K562 (cell line): ENCODE data around the gene ZNF648.

Experiments used
- CHD7 ChIP-seq: fragments of 200-600 bp; sonication (generic); IDR thresholded peaks from one replicate; pipeline ENCODE4 v1.6.1; 2012; ENCODE audit warnings: mild to moderate bottlenecking, low read depth, low read length, inconsistent platforms
- CTCF ChIP-seq, 3 experiments: IDR thresholded peaks in 2 of 3; conservative IDR thresholded peaks in 1 of 3; 2 replicates each; pipeline ENCODE4 v1.5.1; 2011 to 2012; ENCODE audit warnings: low read length in 3 of 3, mild to moderate bottlenecking in 3 of 3, control low read depth in 2 of 3, improper control_type of control experiment in 1 of 3, inconsistent platforms in 1 of 3, low read depth in 1 of 3, mixed read lengths in 1 of 3, moderate library complexity in 1 of 3; ENCODE audit not compliant: insufficient read depth in 2 of 3
- EP300 ChIP-seq: IDR thresholded peaks from 2 replicates; pipeline ENCODE4 v1.6.1; 2012; ENCODE audit warnings: low read length, improper control_type of control experiment
- POU5F1 ChIP-seq: fragments of 150-350 bp; IDR thresholded peaks from 2 replicates; pipeline ENCODE4 v1.6.1; 2014; ENCODE audit warnings: borderline replicate concordance, low read length, low read depth, mild to moderate bottlenecking; ENCODE audit not compliant: partially characterized antibody
- RBM34 ChIP-seq: fragments of 200-400 bp; formaldehyde crosslinking; IDR thresholded peaks from 2 replicates; pipeline ENCODE4 v1.6.1; 2018; ENCODE audit warnings: low read length, borderline replicate concordance; ENCODE audit not compliant: insufficient read depth
- SIN3A ChIP-seq, 2 experiments: fragments of 150-350 bp in 1 of 2; IDR thresholded peaks; 2 replicates each; pipeline ENCODE4 v1.6.1; 2011 to 2016; ENCODE audit warnings: borderline replicate concordance in 2 of 2, low read depth in 2 of 2, low read length in 2 of 2, mild to moderate bottlenecking in 2 of 2, moderate library complexity in 2 of 2; ENCODE audit not compliant: control insufficient read depth in 1 of 2
- SP1 ChIP-seq: sonication (generic); formaldehyde crosslinking; IDR thresholded peaks from 2 replicates; pipeline ENCODE4 v1.8.1; 2022; ENCODE audit warnings: mild to moderate bottlenecking, missing genetic modification reagents
- TCF7 ChIP-seq: sonication (generic); IDR thresholded peaks from 2 replicates; pipeline ENCODE4 v1.6.1; 2016; ENCODE audit warnings: antibody characterized with exemption, borderline replicate concordance
- ZBTB1 ChIP-seq: sonication (generic); formaldehyde crosslinking; IDR thresholded peaks from 2 replicates; pipeline ENCODE4 v1.8.1; 2023; ENCODE audit warnings: missing genetic modification reagents, low read depth, mild to moderate bottlenecking, borderline replicate concordance
- ZNF561 ChIP-seq: fragments of 450-650 bp; formaldehyde crosslinking; conservative IDR thresholded peaks from 2 replicates; pipeline ENCODE4 v1.4.0; 2020; ENCODE audit warnings: mild to moderate bottlenecking, moderate library complexity
- ZSCAN32 ChIP-seq: fragments of 450-650 bp; formaldehyde crosslinking; IDR thresholded peaks from 2 replicates; pipeline ENCODE4 v1.4.0; 2020; ENCODE audit warnings: mild to moderate bottlenecking, moderate library complexity
- TF ChIP-seq, protein P1 (sequence below): sonication (generic); formaldehyde crosslinking; IDR thresholded peaks from 2 replicates; pipeline ENCODE4 v1.8.0; 2022; ENCODE audit warnings: mild to moderate bottlenecking, low read depth, missing genetic modification reagents
- TF ChIP-seq, protein P2 (sequence below): sonication (generic); formaldehyde crosslinking; IDR thresholded peaks from 2 replicates; pipeline ENCODE4 v1.8.1; 2022; ENCODE audit warnings: missing genetic modification reagents

DNA sequence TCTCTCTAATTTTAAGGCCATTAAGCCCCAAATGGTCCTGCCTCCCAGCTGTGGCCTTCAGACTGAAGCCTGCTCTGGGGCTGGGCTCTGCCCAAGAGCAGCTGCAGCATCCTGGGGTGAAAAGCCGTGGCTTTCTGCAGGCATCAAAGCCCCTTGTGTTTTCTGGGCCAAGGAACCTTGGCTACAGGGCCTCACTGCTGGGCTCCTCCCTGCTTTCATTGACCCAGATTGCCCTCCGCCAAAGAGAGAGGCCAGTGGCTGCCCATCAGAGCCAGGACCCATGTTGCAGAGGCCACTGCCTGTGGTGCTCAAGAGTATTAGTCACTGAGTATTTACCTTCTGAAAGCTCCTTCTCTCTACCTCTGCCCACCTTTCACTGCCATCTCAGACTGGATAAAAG is 1.6 kb downstream of the ZNF648 start:
- TF ChIP-seq ZNF561 (CRISPR knock-in tag) (no peak), POU5F1 (no peak), CTCF (IDR thresholded peaks at IDR 0.05 in 2 of 3, conservative IDR thresholded peaks at IDR 0.05 in 1 of 3; ENCODE audit: insufficient read depth in 2 of 3, low read depth in 1 of 3, low read length in 3 of 3) (no peak), ZBTB1 (CRISPR knock-in tag) (no peak), EP300 (no peak), SP1 (no peak), CHD7 (no peak), TCF7 (no peak), SIN3A (IDR thresholded peaks at IDR 0.05; ENCODE audit: borderline replicate concordance in 2 of 2, control insufficient read depth in 1 of 2, low read depth in 2 of 2, low read length in 2 of 2) (no peak), ZSCAN32 (no peak), RBM34 (no peak)
- TF ChIP-seq, protein P1, sequence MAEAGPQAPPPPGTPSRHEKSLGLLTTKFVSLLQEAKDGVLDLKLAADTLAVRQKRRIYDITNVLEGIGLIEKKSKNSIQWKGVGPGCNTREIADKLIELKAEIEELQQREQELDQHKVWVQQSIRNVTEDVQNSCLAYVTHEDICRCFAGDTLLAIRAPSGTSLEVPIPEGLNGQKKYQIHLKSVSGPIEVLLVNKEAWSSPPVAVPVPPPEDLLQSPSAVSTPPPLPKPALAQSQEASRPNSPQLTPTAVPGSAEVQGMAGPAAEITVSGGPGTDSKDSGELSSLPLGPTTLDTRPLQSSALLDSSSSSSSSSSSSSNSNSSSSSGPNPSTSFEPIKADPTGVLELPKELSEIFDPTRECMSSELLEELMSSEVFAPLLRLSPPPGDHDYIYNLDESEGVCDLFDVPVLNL = no peak
- TF ChIP-seq, protein P2, sequence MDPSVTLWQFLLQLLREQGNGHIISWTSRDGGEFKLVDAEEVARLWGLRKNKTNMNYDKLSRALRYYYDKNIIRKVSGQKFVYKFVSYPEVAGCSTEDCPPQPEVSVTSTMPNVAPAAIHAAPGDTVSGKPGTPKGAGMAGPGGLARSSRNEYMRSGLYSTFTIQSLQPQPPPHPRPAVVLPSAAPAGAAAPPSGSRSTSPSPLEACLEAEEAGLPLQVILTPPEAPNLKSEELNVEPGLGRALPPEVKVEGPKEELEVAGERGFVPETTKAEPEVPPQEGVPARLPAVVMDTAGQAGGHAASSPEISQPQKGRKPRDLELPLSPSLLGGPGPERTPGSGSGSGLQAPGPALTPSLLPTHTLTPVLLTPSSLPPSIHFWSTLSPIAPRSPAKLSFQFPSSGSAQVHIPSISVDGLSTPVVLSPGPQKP = no peak
